ENCODE measurements around the gene FER1L5.

The FER1L5 gene

GRCh38 chr2:96747061-96747617 is 104.6 kb downstream of the FER1L5 start:
- no peak overlapping the region for H3K4me3 ChIP-seq (ENCODE audit: low read length)
- H3K9ac ChIP-seq (ENCODE audit: low read length) = no peak overlapping the region
- no peaks in the 10 kb centered on the region for H3K36me3 ChIP-seq (ENCODE audit: control insufficient read depth, insufficient read depth, low read length)
- no peaks in the 10 kb centered on the region for H3K27me3 ChIP-seq (ENCODE audit: control insufficient read depth, insufficient read depth, low read length)
- no peaks in the 10 kb centered on the region for H3K9me3 ChIP-seq (ENCODE audit: control insufficient read depth, low read length)
- no peaks in the 10 kb centered on the region for H3K4me1 ChIP-seq (ENCODE audit: control insufficient read depth, insufficient read depth, low read length)

- H3K9me3 ChIP-seq (ENCODE audit: control insufficient read depth, low read length) = no peaks in the 10 kb centered on the region
- H3K4me1 ChIP-seq (ENCODE audit: control insufficient read depth, insufficient read depth, low read length) = peaks cover 9% of the 10 kb centered on the region
- H3K9ac ChIP-seq (ENCODE audit: low read length) = no peak overlapping the region
- H3K36me3 ChIP-seq (ENCODE audit: control insufficient read depth, insufficient read depth, low read length) = no peaks in the 10 kb centered on the region
- no peaks in the 10 kb centered on the region for H3K27me3 ChIP-seq (ENCODE audit: control insufficient read depth, insufficient read depth, low read length)
- no peak overlapping the region for H3K4me3 ChIP-seq (ENCODE audit: low read length)
Measured at GRCh38 chr2:96751800-96752199, 109.2 kb downstream of the FER1L5 start.

GRCh38 chr2:96753661-96754282 is 111.2 kb downstream of the FER1L5 start:
- Histone ChIP-seq H3K27me3 (ENCODE audit: control insufficient read depth, insufficient read depth, low read length) (no peaks in the 10 kb centered on the region), H3K9me3 (ENCODE audit: control insufficient read depth, low read length) (no peaks in the 10 kb centered on the region), H3K36me3 (ENCODE audit: control insufficient read depth, insufficient read depth, low read length) (no peaks in the 10 kb centered on the region), H3K9ac (ENCODE audit: low read length) (no peak overlapping the region), H3K4me3 (ENCODE audit: low read length) (no peak overlapping the region), H3K4me1 (ENCODE audit: control insufficient read depth, insufficient read depth, low read length) (peaks cover 9% of the 10 kb centered on the region)

GRCh38 chr2:96754317-96754716 is 111.8 kb downstream of the FER1L5 start:
- H3K27me3 ChIP-seq (ENCODE audit: control insufficient read depth, insufficient read depth, low read length) = no peaks in the 10 kb centered on the region
- no peaks in the 10 kb centered on the region for H3K9me3 ChIP-seq (ENCODE audit: control insufficient read depth, low read length)
- H3K4me3 ChIP-seq (ENCODE audit: low read length) = no peak overlapping the region
- H3K9ac ChIP-seq (ENCODE audit: low read length) = no peak overlapping the region
- H3K36me3 ChIP-seq (ENCODE audit: control insufficient read depth, insufficient read depth, low read length) = no peaks in the 10 kb centered on the region
- peaks cover 14% of the 10 kb centered on the region for H3K4me1 ChIP-seq (ENCODE audit: control insufficient read depth, insufficient read depth, low read length)

All from mucosa of stomach (tissue), 1 donor.